Smooth muscle cell (in vitro differentiated cells): ENCODE measurements around the gene BMP3. TPM values are rescaled to one million over a fixed set of nuclear protein-coding genes. Genes with fewer than 3 reads are reported as not detected.
A peak's percentile ranks its signal among the peaks of the same experiment; 100 is the strongest.

ENCODE experiments used
- DNase-seq: peaks from one replicate; lab custom pipeline; 2025; ENCODE audit not compliant: unreplicated experiment; lab: John Stamatoyannopoulos, UW
- H2AFZ ChIP-seq: fragments of 200-600 bp; sonication (generic); 2 replicates; pipeline ENCODE4 v1.6.0; 2016; ENCODE audit warnings: antibody characterized with exemption, low read depth, mild to moderate bottlenecking
- H3F3A ChIP-seq: fragments of 200-600 bp; sonication (generic); 2 replicates; pipeline ENCODE4 v1.6.0; 2017; ENCODE audit warnings: antibody characterized with exemption, low read depth
- H3K27ac ChIP-seq: fragments of 200-600 bp; sonication (generic); 2 replicates; pipeline ENCODE4 v1.5.1; 2016; ENCODE audit warnings: low read depth, mild to moderate bottlenecking
- H3K27me3 ChIP-seq: fragments of 200-600 bp; sonication (generic); 2 replicates; pipeline ENCODE4 v1.6.1; 2016; ENCODE audit warnings: low read depth, mild to moderate bottlenecking
- H3K36me3 ChIP-seq: fragments of 200-600 bp; sonication (generic); 2 replicates; pipeline ENCODE4 v1.5.1; 2016; ENCODE audit warnings: low read depth
- H3K4me1 ChIP-seq: fragments of 200-600 bp; sonication (generic); 2 replicates; pipeline ENCODE4 v1.5.1; 2016; ENCODE audit warnings: low read depth
- H3K4me2 ChIP-seq: fragments of 200-600 bp; sonication (generic); 2 replicates; pipeline ENCODE4 v1.6.0; 2016; ENCODE audit warnings: mild to moderate bottlenecking
- H3K4me3 ChIP-seq: fragments of 200-600 bp; sonication (generic); 2 replicates; pipeline ENCODE4 v1.5.1; 2016; ENCODE audit warnings: mild to moderate bottlenecking
- H3K79me2 ChIP-seq: fragments of 200-600 bp; sonication (generic); 2 replicates; pipeline ENCODE4 v1.6.0; 2016; ENCODE audit warnings: low read depth, mild to moderate bottlenecking
- H3K9ac ChIP-seq: fragments of 200-600 bp; sonication (generic); 2 replicates; pipeline ENCODE4 v1.6.0; 2016; ENCODE audit warnings: low read depth
- H3K9me3 ChIP-seq: fragments of 200-600 bp; sonication (generic); replicated peaks from 2 replicates; pipeline ENCODE4 v1.5.1; 2016; ENCODE audit warnings: low read depth
- H4K20me1 ChIP-seq: fragments of 200-600 bp; sonication (generic); 2 replicates; pipeline ENCODE4 v1.6.0; 2016; ENCODE audit warnings: low read depth
- CTCF ChIP-seq: fragments of 200-600 bp; sonication (generic); IDR thresholded peaks from 2 replicates; pipeline ENCODE4 v1.5.1; 2017; ENCODE audit warnings: borderline replicate concordance, mild to moderate bottlenecking, antibody characterized with exemption; ENCODE audit not compliant: insufficient read depth, poor library complexity, severe bottlenecking
- WGBS: methylation state at CpG from one replicate; pipeline ENCODE4 v1.1.7; 2016; ENCODE audit warnings: low lambda C conversion rate; 5-methylcytosine and 5-hydroxymethylcytosine counted together
- polyA plus RNA-seq: library from polyadenylated mRNA; unstranded; fragments of >200 nt; fragmentation: Nextera tagmentation; extraction: Ambion mirVana; gene quantifications from 2 replicates; pipeline ENCODE4 v1.2.1, GENCODE V29; 2016
- total RNA-seq: library from RNA; depleted of rRNA; stranded (reverse); fragments of >200 nt; gene quantifications from 2 replicates; pipeline ENCODE4 v1.2.3, GENCODE V29; 2014

BMP3 gene
- total RNA-seq (not detected in 2 replicates), polyA plus RNA-seq (not detected in 2 replicates)

- H3K36me3 ChIP-seq = no peaks in the 10 kb centered on the region
- peaks cover 100% of the 10 kb centered on the region for H3K27me3 ChIP-seq
- no peaks in the 10 kb centered on the region for H3K79me2 ChIP-seq
- H3K9ac ChIP-seq = no peak within 1 kb of the TSS
- no peaks in the 10 kb centered on the region for H3F3A ChIP-seq
- H2AFZ ChIP-seq = no peak within 1 kb of the TSS
- peak within 1 kb of the TSS; percentile 83 for H3K4me2 ChIP-seq
- TF ChIP-seq CTCF = no peak
- H3K4me3 ChIP-seq = peak within 1 kb of the TSS; percentile 42
- 7% methylated on average over 43 of the region's 43 CpGs for WGBS
- no peaks in the 10 kb centered on the region for H4K20me1 ChIP-seq
- no peak for DNase-seq
- H3K9me3 ChIP-seq = no peaks in the 10 kb centered on the region
- peaks cover 6% of the 10 kb centered on the region for H3K4me1 ChIP-seq
- H3K27ac ChIP-seq = no peak within 1 kb of the TSS
These were observed at the start of gene BMP3 for GRCh38 chr4:81030061-81030980. Gene BMP3 (plus strand): TSS chr4:81030708. CDS start chr4:81031285, 577 bp downstream.

GRCh38 chr4:80986011-80986410 is 44.5 kb upstream of the BMP3 start:
- no peaks in the 10 kb centered on the region for H4K20me1 ChIP-seq
- no peak overlapping the region for H3K27ac ChIP-seq
- no peaks in the 10 kb centered on the region for H3F3A ChIP-seq
- no peak overlapping the region for H2AFZ ChIP-seq
- H3K9me3 ChIP-seq = no peaks in the 10 kb centered on the region
- no peaks in the 10 kb centered on the region for H3K36me3 ChIP-seq
- no peak overlapping the region for H3K4me2 ChIP-seq
- no peak for DNase-seq
- no peak overlapping the region for H3K9ac ChIP-seq
- no peaks in the 10 kb centered on the region for H3K4me1 ChIP-seq
- H3K79me2 ChIP-seq = no peaks in the 10 kb centered on the region
- H3K27me3 ChIP-seq = no peaks in the 10 kb centered on the region
- H3K4me3 ChIP-seq = no peak overlapping the region
- no peak for TF ChIP-seq CTCF

- H3K27me3 ChIP-seq = no peaks in the 10 kb centered on the region
- H3K79me2 ChIP-seq = no peaks in the 10 kb centered on the region
- no peak overlapping the region for H3K4me3 ChIP-seq
- H3K4me1 ChIP-seq = no peaks in the 10 kb centered on the region
- H4K20me1 ChIP-seq = no peaks in the 10 kb centered on the region
- peak; percentile 64 for TF ChIP-seq CTCF
- H3K9ac ChIP-seq = no peak overlapping the region
- H3K4me2 ChIP-seq = no peak overlapping the region
- no peak overlapping the region for H3K27ac ChIP-seq
- H3K9me3 ChIP-seq = no peaks in the 10 kb centered on the region
- 20% methylated on average over 2 of the region's 2 CpGs for WGBS
- no peaks in the 10 kb centered on the region for H3K36me3 ChIP-seq
- DNase-seq = no peak
- H2AFZ ChIP-seq = no peak overlapping the region
- H3F3A ChIP-seq = no peaks in the 10 kb centered on the region
These were observed 40.5 kb upstream of the BMP3 start for GRCh38 chr4:80989921-80990544.

GRCh38 chr4:80990851-80991250 is 39.7 kb upstream of the BMP3 start:
- Histone ChIP-seq H3K79me2 (no peaks in the 10 kb centered on the region), H3K9ac (no peak overlapping the region), H3K27ac (no peak overlapping the region), H3K4me2 (no peak overlapping the region), H4K20me1 (no peaks in the 10 kb centered on the region), H3K27me3 (no peaks in the 10 kb centered on the region), H3F3A (no peaks in the 10 kb centered on the region), H3K4me1 (no peaks in the 10 kb centered on the region), H3K4me3 (no peak overlapping the region), H3K9me3 (no peaks in the 10 kb centered on the region), H2AFZ (no peak overlapping the region), H3K36me3 (no peaks in the 10 kb centered on the region)
- 44% methylated on average over 2 of the region's 2 CpGs for WGBS
- DNase-seq = no peak
- no peak for TF ChIP-seq CTCF
